IPS-18c (cell line): ENCODE results near the gene DPY19L1.
"Not testable (repeated sequence)": the region's sequence is repeated elsewhere in the genome, so short reads cannot be mapped to it uniquely, and the experiment has no call there.

ENCODE experiments used
- H3K4me3 ChIP-seq: 2 replicates; pipeline ENCODE4 v1.7.0; 2013; ENCODE audit warnings: low read depth, mild to moderate bottlenecking, low read length, moderate library complexity; ENCODE audit not compliant: insufficient read depth
- H3K9me3 ChIP-seq: one replicate; pipeline ENCODE4 v1.6.1; 2013; ENCODE audit warnings: mild to moderate bottlenecking, low read length, moderate library complexity; ENCODE audit not compliant: control insufficient read depth, insufficient read depth

DPY19L1 gene

GRCh38 chr7:35004531-35005095 lies 32.7 kb downstream of the DPY19L1 start:
- no peaks in the 10 kb centered on the region for H3K9me3 ChIP-seq
- no peak overlapping the region for H3K4me3 ChIP-seq

- no peak overlapping the region for H3K4me3 ChIP-seq
- no peaks in the 10 kb centered on the region for H3K9me3 ChIP-seq
Observed at GRCh38 chr7:35003679-35004303, 33.5 kb downstream of the DPY19L1 start.

DNA sequence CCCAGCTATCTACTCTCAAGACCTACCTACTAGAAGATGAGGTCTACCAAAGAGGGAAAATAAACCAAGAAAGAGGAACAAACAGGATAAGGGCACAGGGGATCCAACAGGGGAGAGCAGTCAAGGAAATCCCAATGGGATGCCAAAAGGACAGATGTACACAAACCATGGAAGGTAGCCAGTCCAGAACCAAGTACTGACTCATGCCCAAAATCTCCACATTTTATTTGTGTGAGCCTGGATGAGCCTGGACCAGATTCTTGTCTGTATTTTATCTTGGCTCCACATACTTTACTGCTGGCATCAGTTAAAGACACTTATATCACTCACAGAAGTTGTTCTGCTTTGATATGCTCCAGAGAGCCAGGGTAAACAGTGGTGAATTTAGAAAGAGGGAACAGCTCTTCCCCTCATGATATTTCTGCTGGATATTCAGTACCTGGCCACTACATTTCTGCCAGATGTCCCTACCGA lies 34.1 kb downstream of the DPY19L1 start:
- H3K9me3 ChIP-seq, H3K4me3 ChIP-seq: not testable (repeated sequence)

DNA sequence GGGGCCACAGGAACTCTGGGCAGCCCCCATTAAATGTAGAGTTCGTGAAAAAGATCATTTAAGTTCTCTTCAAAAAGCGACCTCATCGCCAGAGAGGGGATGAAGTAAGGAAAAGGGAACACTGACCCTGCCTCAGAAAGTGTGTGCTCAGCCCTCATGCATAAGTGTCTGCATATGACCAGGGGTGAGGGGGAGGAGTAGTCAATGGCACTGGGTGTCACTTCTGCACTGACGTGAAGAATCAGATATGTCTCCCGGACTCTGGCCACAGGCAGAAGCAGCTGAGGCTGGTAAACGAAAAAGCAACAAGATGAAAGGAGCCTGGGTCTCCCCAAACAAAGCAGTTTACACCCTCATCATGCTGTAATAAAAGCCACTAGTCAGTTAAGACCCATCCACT lies 39.0 kb downstream of the DPY19L1 start:
- not testable (repeated sequence) for H3K9me3 ChIP-seq, H3K4me3 ChIP-seq

DNA sequence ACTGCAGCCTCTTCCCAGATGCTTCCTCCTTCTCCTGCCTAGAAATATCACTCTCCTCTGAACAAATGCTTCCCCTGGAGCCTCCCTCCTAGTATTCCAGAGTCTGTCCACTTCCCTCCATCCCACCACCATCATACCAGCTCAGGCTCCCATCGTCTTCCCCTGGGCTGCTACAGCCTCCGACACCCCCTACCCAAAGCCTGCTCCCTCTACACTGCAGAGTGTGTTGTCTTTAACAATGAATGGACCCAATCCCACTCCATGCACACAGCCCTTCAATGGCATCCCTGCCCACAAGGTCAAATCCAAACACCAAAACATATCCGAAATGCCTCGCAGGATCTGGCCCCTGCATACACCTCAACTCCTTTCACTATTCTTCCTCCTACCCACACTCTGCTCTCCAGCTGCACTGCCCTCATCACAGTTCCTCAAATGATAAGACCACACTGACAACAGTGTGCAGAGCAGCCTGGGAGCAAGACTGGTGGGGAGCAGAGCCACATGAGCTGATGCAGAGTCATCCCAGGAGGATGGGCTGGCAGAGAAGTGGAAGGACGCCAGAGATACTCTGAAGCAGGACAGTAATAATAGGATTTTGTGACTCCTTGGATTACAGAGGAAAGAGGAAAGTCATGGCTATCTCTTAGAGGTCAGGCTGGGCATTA lies 40.7 kb downstream of the DPY19L1 start:
- not testable (repeated sequence) for H3K9me3 ChIP-seq, H3K4me3 ChIP-seq

DNA sequence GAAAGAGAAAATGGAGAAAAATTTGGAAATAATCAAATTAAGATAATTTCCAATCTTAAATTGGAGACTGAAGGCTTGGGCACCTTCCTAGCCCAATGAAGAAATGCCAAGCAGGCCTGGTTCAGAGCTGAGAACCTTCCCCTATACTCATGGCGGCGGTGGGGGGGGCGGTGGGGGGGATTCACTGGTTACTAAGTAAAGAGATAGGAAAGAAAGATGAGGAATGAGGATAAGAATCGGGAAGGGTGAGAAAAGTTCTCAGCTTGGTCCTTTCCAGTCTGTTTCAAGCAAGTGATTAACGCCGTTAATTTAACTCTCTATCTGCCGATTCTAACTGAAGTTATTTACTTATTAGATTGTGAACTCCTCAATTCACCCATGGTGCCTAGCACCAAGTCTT lies 41.5 kb downstream of the DPY19L1 start:
- Histone ChIP-seq H3K4me3 (no peak overlapping the region), H3K9me3 (no peaks in the 10 kb centered on the region)

GRCh38 chr7:34991938-34992840 lies 45.1 kb downstream of the DPY19L1 start:
- H3K9me3 ChIP-seq = no peaks in the 10 kb centered on the region
- no peak overlapping the region for H3K4me3 ChIP-seq

DNA sequence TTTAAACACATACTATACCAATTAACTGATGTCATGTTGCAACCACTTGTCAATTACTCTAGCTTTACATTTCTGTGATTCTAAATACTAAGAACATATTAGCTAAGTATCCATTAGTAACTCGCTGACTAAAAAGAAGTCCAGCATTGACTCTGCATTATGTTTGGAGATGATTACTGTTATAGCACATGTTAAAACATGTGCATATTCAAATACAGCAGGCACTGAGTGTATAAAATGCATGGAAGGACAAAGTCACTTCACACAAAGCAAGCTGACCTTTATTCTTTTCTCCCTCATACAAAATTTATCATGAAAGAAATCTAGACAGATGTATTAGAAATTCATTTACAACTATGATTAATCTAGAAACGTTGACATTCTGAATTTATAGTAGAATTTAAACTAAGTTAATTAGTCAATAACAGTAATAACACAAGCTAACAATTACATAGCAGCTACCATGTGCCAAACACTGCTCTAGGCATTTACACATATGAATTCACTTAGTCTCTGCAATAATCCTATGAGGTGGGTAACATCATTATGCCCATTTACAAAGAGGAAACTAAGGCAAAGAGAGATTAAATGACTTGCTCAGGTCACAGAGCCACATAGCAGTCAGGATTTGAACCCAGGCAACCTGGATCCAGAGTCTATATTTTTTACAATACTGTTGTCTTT lies 48.7 kb downstream of the DPY19L1 start:
- not testable (repeated sequence) for H3K4me3 ChIP-seq, H3K9me3 ChIP-seq

GRCh38 chr7:34985155-34985554 lies 52.1 kb downstream of the DPY19L1 start:
- H3K4me3 ChIP-seq, H3K9me3 ChIP-seq: not testable (repeated sequence)

GRCh38 chr7:34984140-34984539 lies 53.1 kb downstream of the DPY19L1 start:
- not testable (repeated sequence) for H3K9me3 ChIP-seq, H3K4me3 ChIP-seq

GRCh38 chr7:34982371-34983019 lies 54.8 kb downstream of the DPY19L1 start:
- no peak overlapping the region for H3K4me3 ChIP-seq

DNA sequence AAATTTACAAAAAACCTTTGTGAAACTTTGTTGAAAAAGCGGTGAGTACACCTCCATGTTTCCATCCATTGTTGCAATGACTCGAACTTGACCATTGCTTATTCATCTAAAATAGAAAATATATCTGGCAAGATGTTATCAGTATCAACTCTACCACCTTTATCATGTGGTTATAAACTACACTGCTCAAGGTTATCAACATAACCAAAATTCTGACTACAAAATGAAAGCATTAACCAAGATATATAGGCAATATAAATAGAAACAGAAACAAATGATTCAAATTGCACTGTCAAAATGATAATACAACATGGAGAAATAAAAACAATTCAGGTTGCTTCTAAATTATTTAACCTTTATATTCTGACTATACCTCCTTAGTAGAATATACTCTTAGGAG lies 58.2 kb downstream of the DPY19L1 start:
- not testable (repeated sequence) for H3K4me3 ChIP-seq, H3K9me3 ChIP-seq

More at GRCh38 chr7:34982371-34983019, 54.8 kb downstream of the DPY19L1 start:
- H3K9me3 ChIP-seq = no peaks in the 10 kb centered on the region

DNA sequence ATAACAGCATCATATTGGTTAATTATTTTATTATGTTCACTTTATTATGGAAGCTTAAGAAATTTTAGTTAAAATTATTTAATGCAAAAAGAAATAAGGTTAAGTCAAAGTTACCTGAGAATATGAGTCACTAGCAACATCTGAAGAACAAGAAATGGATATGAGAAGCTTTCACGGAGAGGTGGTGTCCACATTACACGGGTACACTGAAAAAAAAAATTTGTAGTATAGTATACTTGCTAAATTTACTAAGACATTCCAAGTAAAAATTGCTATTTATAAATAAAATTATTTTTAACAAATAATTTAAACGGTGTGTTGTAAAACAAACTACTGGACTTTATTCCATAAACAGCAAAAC lies 63.9 kb downstream of the DPY19L1 start:
- no peaks in the 10 kb centered on the region for H3K9me3 ChIP-seq
- no peak overlapping the region for H3K4me3 ChIP-seq

GRCh38 chr7:34972739-34973399 lies 64.4 kb downstream of the DPY19L1 start:
- H3K4me3 ChIP-seq, H3K9me3 ChIP-seq: not testable (repeated sequence)

DNA sequence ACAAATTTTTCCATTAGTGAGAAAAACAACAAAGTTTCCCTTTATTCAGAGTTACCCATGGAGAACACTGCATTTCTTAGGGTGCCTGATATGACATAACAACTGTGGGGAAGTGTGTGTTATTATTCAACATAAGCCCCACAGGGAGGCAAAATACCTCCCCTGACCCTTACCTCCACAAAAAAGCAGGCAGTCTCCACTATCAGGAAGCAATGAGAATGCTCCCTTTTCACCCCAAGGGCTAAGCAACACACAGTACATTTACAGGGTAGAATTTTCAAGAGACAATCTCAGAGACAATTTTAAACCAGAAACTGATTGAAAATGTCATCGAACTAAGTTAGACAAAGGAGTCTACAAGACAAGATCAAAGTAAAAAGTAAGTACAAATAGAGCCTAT lies 69.5 kb downstream of the DPY19L1 start:
- not testable (repeated sequence) for H3K4me3 ChIP-seq, H3K9me3 ChIP-seq

- not testable (repeated sequence) for H3K4me3 ChIP-seq, H3K9me3 ChIP-seq
Observed at GRCh38 chr7:34966504-34966903, 70.8 kb downstream of the DPY19L1 start.
